ENCODE measurements around the gene SEMA4D.
A peak's percentile ranks its signal among the peaks of the same experiment; 100 is the strongest.

The SEMA4D gene

DNA sequence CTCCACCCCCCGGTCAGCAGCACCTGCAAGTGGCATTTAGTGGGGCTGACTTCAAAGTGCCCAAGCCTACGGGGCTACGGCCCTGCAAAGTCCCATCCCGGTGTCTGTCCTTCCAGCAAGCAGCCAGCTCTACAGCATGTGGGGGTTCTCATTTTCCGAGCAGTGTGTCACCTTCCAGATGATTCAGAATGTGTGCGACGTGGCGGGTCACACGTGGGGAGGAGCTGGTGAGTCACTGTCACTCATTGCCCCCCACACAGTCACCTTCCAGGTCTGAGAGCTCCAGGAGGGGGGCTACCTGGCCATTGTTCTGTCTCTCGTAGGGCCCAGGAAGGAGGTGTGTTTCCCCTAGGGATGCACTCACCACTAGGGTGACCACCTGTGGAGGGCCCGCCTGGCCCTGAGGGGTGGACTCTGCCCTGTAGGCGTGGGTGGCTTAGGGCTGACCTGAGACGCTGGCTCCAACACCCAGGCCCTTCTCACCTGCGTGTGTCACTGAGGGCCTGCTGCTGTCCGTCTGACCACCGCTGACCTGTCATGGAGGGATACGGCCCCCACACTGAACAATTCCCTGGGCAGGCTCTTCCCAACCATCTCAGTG is 70.2 kb downstream of the SEMA4D start:
- 92% methylated on average over 15 to 17 of the region's 17 CpGs for WGBS, 2 experiments (ENCODE audit: insufficient coverage in 2 of 2)
- H3K9me3 ChIP-seq (ENCODE audit: control insufficient read depth, low read length) = peaks cover 5% of the 10 kb centered on the region
- peaks cover 2% of the 10 kb centered on the region for H3K4me1 ChIP-seq (ENCODE audit: control insufficient read depth, insufficient read depth, low read length, poor library complexity, severe bottlenecking)
- no peaks in the 10 kb centered on the region for H3K36me3 ChIP-seq (ENCODE audit: control insufficient read depth, insufficient read depth, low read length)
- H3K4me3 ChIP-seq (ENCODE audit: extremely low read depth, insufficient read depth, low read length, poor library complexity, severe bottlenecking) = no peak overlapping the region
- no peak overlapping the region for H3K27ac ChIP-seq (ENCODE audit: low read depth, low read length, severe bottlenecking)

GRCh38 chr9:89426384-89426961 is 71.4 kb downstream of the SEMA4D start:
- Histone ChIP-seq H3K4me3 (ENCODE audit: extremely low read depth, insufficient read depth, low read length, poor library complexity, severe bottlenecking) (no peak overlapping the region), H3K9me3 (ENCODE audit: control insufficient read depth, low read length) (peaks cover 5% of the 10 kb centered on the region), H3K36me3 (ENCODE audit: control insufficient read depth, insufficient read depth, low read length) (no peaks in the 10 kb centered on the region), H3K27ac (ENCODE audit: low read depth, low read length, severe bottlenecking) (no peak overlapping the region), H3K4me1 (ENCODE audit: control insufficient read depth, insufficient read depth, low read length, poor library complexity, severe bottlenecking) (peaks cover 10% of the 10 kb centered on the region)
- WGBS, 2 experiments (ENCODE audit: insufficient coverage in 2 of 2) = 84 to 86% methylated on average over 12 to 14 of the region's 14 CpGs

DNA sequence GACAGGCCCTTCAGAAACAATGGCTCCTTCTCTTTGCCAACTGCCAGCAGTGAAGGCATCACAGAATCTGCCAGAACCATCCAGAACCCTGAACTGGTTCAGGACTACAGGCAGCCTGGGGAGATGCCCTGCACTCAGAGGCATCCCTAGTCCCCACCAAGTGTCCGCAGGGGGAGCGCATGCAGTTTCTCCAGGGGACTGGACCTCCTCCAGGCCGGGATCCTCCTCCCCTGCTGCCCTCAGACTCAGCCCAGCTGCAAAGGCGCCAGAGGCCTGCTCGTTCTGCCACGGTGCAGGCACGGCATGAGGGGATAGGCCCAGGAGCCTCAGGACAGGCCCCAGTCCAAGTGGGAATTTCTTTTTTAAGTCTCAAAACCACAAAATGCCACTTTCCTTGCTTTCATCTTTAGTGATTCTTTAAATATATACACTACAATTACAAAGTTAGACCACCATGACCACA is 72.0 kb downstream of the SEMA4D start:
- Histone ChIP-seq H3K36me3 (ENCODE audit: control insufficient read depth, insufficient read depth, low read length) (no peaks in the 10 kb centered on the region), H3K4me1 (ENCODE audit: control insufficient read depth, insufficient read depth, low read length, poor library complexity, severe bottlenecking) (peaks cover 10% of the 10 kb centered on the region), H3K27ac (ENCODE audit: low read depth, low read length, severe bottlenecking) (no peak overlapping the region), H3K4me3 (ENCODE audit: extremely low read depth, insufficient read depth, low read length, poor library complexity, severe bottlenecking) (no peak overlapping the region), H3K9me3 (ENCODE audit: control insufficient read depth, low read length) (peaks cover 5% of the 10 kb centered on the region)
- 75 to 79% methylated on average over 6 of the region's 7 CpGs for WGBS, 2 experiments (ENCODE audit: insufficient coverage in 2 of 2)

DNA sequence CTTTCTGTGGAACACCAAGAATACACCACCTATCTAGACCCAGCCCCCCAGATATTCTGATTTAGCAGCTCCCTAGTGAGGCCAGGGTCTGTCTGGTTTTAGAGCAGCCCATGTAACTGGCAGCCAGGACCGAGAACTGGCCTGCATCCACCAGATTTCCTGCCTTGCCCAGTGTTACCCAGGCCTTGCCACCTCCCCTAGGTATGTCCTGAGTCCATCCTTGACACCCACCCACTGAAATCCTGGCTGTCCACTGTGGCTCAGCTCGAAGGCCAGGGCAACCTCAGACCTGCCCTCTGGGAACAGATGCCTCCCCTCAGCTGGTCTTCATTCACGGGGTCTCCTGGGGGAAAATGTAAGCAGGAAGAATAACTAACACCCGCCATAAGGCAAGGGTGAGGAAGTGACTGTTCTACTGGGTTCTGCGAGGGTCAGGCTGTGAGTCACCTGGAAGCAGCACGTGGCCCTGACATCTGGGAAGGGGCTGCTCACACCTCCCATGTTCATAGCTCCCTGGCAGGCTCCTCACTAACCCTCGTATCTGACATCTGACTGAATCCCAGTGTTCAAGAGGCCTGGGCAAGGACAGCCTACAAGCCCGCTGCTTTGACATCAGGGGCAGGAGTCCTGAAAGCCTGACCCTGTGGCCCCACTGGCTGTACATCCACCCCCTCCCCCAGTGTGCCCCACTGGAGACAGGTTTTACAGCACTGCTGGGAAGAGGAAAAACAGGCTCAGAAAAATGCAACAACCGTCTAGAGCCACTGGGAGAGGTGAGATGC is 72.7 kb downstream of the SEMA4D start:
- Histone ChIP-seq H3K9me3 (ENCODE audit: control insufficient read depth, low read length) (peaks cover 5% of the 10 kb centered on the region), H3K4me3 (ENCODE audit: extremely low read depth, insufficient read depth, low read length, poor library complexity, severe bottlenecking) (no peak overlapping the region), H3K36me3 (ENCODE audit: control insufficient read depth, insufficient read depth, low read length) (no peaks in the 10 kb centered on the region), H3K4me1 (ENCODE audit: control insufficient read depth, insufficient read depth, low read length, poor library complexity, severe bottlenecking) (peaks cover 10% of the 10 kb centered on the region), H3K27ac (ENCODE audit: low read depth, low read length, severe bottlenecking) (no peak overlapping the region)
- 61 to 93% methylated on average over 3 to 6 of the region's 9 CpGs for WGBS, 2 experiments (ENCODE audit: insufficient coverage in 2 of 2)

DNA sequence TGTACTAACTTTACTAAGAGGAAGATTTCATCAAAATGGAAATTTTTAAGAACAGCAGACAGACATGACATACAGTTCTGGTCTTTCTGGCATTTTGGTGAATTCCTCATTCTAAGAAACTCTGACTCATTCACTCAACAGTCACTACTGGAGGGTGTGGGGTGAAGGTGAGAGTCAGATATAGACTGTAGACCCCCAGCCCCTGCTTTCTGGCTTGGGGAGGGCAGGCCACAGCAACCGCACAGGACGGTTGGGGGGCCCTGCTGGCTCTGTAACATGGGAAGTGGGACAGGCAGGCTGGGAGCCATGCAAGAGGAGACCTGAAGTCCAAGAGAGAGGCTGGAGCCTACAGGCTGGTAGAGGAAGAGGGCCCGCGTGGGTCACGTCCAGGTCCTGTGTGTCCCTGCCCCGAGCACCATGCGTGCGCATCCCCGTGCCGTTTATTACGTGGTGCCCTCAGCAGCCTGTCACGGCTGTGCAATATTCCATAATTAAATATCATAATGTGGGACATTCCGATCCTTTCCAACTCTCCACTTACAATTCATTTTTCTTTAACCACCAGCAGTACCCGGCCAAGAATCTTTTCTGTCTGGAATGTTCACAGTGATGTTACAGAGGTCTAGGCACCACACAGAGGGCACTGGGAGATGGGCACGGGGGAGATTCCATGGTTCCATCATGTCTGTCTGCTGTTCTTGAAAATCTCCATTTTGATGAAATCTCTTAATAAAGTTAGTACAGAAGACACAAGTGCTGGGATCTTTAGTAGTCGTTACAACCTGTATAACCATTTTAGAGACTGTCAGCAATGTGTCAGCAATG is 75.5 kb downstream of the SEMA4D start:
- whole genome bisulfite sequencing, 2 experiments (ENCODE audit: insufficient coverage in 2 of 2) = 91 to 97% methylated on average over 13 to 15 of the region's 16 CpGs
- Histone ChIP-seq H3K4me1 (ENCODE audit: control insufficient read depth, insufficient read depth, low read length, poor library complexity, severe bottlenecking) (peaks cover 10% of the 10 kb centered on the region), H3K4me3 (ENCODE audit: extremely low read depth, insufficient read depth, low read length, poor library complexity, severe bottlenecking) (no peak overlapping the region), H3K36me3 (ENCODE audit: control insufficient read depth, insufficient read depth, low read length) (no peaks in the 10 kb centered on the region), H3K27ac (ENCODE audit: low read depth, low read length, severe bottlenecking) (peak overlapping the region; percentile 63), H3K9me3 (ENCODE audit: control insufficient read depth, low read length) (peaks cover 5% of the 10 kb centered on the region)

DNA sequence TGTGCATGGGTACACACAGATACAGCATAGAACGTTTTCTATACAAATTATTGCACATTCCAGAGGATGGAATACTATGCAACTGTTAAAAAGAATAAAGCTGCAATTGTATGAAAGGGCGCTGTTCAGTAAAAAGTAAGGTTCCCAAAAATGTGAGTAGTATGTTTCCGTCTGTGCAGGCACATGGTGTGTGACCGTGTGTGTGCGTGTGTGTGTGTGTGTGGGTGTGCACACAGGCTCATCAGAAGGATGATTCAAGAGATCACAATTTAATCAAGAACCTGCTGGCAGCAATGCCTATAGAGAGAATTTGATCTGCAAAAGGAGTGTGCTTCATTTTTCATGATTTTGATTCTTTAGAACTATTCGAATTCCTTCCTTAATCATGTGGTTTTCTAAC is 76.3 kb downstream of the SEMA4D start:
- H3K4me3 ChIP-seq (ENCODE audit: extremely low read depth, insufficient read depth, low read length, poor library complexity, severe bottlenecking) = no peak overlapping the region
- H3K9me3 ChIP-seq (ENCODE audit: control insufficient read depth, low read length) = peaks cover 5% of the 10 kb centered on the region
- WGBS, 2 experiments (ENCODE audit: insufficient coverage in 2 of 2) = 98 to 100% methylated on average over 4 of the region's 6 CpGs
- H3K36me3 ChIP-seq (ENCODE audit: control insufficient read depth, insufficient read depth, low read length) = no peaks in the 10 kb centered on the region
- H3K4me1 ChIP-seq (ENCODE audit: control insufficient read depth, insufficient read depth, low read length, poor library complexity, severe bottlenecking) = peaks cover 10% of the 10 kb centered on the region
- H3K27ac ChIP-seq (ENCODE audit: low read depth, low read length, severe bottlenecking) = peak overlapping the region; percentile 63

DNA sequence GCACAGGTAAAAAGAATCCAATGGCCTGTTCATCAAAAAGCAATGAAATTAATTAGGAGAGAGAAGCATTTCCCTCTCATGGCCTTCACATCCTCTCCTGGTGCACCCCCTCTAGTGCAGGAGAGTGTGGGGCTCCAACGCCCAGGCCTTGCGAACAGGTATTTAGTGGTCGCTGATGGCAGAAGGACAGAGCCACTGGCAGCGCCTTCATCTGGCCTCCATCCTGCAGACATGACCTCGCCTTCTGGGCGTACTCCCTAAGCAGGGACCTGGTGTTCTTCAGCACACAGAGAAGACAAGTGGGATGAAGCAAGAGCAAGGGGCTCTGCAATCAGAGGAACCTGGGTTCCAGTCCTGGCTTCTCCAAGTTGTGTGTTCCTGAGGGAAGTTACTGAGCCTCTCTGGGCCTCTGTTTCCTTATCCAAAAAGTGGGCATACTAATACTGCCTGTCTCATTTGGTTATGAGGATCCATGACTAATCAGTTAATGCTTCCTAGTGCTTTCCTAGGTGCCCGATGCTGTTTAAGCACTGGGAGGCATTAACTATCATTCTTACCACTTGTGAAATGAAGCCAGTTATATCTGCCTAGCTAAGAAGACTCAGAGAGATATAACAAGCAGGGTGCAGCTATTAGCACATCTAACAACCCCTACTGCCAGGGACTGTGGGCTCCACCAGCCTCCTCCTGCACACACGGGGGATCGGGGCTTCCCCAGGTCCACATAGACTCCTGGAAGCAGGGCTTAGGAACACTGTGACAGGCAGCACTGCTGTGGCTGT is 77.3 kb downstream of the SEMA4D start:
- Histone ChIP-seq H3K9me3 (ENCODE audit: control insufficient read depth, low read length) (peaks cover 5% of the 10 kb centered on the region), H3K4me1 (ENCODE audit: control insufficient read depth, insufficient read depth, low read length, poor library complexity, severe bottlenecking) (peaks cover 10% of the 10 kb centered on the region), H3K27ac (ENCODE audit: low read depth, low read length, severe bottlenecking) (no peak overlapping the region), H3K4me3 (ENCODE audit: extremely low read depth, insufficient read depth, low read length, poor library complexity, severe bottlenecking) (no peak overlapping the region), H3K36me3 (ENCODE audit: control insufficient read depth, insufficient read depth, low read length) (no peaks in the 10 kb centered on the region)
- whole genome bisulfite sequencing, 2 experiments (ENCODE audit: insufficient coverage in 2 of 2) = 93 to 98% methylated on average over 5 to 8 of the region's 9 CpGs

DNA sequence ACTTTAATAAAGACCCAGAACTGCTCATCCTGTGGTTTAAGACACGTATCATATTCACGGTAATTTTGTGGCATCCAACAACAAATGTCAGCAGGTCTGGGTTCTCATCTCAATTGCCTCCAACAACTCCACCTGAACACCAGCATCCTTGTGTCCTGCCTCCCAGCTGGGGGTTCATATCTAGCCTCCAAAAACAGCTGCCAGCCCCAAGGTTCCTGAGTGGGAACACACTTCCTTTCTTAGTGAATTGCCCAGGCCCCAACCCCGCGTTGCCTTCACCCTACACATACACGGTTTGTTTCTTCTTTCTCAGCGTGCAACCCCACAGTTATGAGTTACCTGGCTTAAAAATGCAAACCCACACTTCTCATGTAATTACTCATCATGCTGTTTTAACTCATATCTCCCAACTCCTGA is 77.9 kb downstream of the SEMA4D start:
- Histone ChIP-seq H3K36me3 (ENCODE audit: control insufficient read depth, insufficient read depth, low read length) (no peaks in the 10 kb centered on the region), H3K9me3 (ENCODE audit: control insufficient read depth, low read length) (peaks cover 5% of the 10 kb centered on the region), H3K4me1 (ENCODE audit: control insufficient read depth, insufficient read depth, low read length, poor library complexity, severe bottlenecking) (peaks cover 10% of the 10 kb centered on the region), H3K4me3 (ENCODE audit: extremely low read depth, insufficient read depth, low read length, poor library complexity, severe bottlenecking) (no peak overlapping the region), H3K27ac (ENCODE audit: low read depth, low read length, severe bottlenecking) (no peak overlapping the region)
- 90% methylated on average over 5 of the region's 6 CpGs for WGBS, 2 experiments (ENCODE audit: insufficient coverage in 2 of 2)

- Histone ChIP-seq H3K4me3 (ENCODE audit: extremely low read depth, insufficient read depth, low read length, poor library complexity, severe bottlenecking) (no peak overlapping the region), H3K27ac (ENCODE audit: low read depth, low read length, severe bottlenecking) (no peak overlapping the region), H3K36me3 (ENCODE audit: control insufficient read depth, insufficient read depth, low read length) (no peaks in the 10 kb centered on the region), H3K4me1 (ENCODE audit: control insufficient read depth, insufficient read depth, low read length, poor library complexity, severe bottlenecking) (peaks cover 14% of the 10 kb centered on the region), H3K9me3 (ENCODE audit: control insufficient read depth, low read length) (peaks cover 3% of the 10 kb centered on the region)
- WGBS, 2 experiments (ENCODE audit: insufficient coverage in 2 of 2) = 86 to 91% methylated on average over 14 of the region's 21 CpGs
Measured at GRCh38 chr9:89418882-89419640, 78.9 kb downstream of the SEMA4D start.

All from mesodermal cell (in vitro differentiated cells).